ENCODE results near the gene ABCC5. TPM values are rescaled to one million over a fixed set of nuclear protein-coding genes. Genes with fewer than 3 reads are reported as not detected.
A peak's percentile ranks its signal among the peaks of the same experiment; 100 is the strongest.
"Not testable (repeated sequence)": the region's sequence is repeated elsewhere in the genome, so short reads cannot be mapped to it uniquely, and the experiment has no call there.

ABCC5 gene
- total RNA-seq, 1 donor from 2014 or later = 18.7 TPM

DNA sequence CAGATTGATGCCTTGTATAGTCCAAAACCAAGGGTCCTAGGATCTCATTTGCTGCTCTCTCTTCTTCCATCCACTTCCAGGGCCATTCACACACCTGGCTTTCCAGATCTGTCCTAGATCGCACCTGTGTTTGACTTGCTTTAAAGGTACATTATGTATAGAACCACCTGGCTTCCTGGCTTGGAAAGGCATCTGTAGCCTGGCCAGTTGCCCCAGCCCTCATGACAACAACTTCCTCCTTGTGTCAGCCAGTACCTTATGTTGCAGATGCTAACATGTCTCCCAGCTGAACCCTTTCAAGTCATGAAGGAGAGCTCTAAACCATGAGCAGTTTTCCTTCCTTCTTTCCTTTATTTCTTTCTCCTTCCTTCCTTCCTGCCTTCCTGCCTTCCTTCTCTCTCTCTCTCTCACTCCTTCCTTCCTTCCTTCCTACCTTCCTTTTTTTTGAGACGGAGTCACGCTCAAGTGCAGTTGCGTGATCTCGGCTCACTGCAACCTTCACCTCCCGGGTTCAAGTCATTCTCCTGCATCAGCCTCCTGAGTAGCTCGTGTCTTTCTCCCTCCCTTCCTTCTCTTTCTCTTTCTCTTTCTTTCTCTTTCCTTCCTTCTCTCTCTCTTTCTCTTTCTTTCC is 32.6 kb upstream of the ABCC5 start:
- FAIRE-seq = no peak
- DNase-seq (ENCODE audit: low read depth) = peak; percentile 8
- TF ChIP-seq, protein P1, sequence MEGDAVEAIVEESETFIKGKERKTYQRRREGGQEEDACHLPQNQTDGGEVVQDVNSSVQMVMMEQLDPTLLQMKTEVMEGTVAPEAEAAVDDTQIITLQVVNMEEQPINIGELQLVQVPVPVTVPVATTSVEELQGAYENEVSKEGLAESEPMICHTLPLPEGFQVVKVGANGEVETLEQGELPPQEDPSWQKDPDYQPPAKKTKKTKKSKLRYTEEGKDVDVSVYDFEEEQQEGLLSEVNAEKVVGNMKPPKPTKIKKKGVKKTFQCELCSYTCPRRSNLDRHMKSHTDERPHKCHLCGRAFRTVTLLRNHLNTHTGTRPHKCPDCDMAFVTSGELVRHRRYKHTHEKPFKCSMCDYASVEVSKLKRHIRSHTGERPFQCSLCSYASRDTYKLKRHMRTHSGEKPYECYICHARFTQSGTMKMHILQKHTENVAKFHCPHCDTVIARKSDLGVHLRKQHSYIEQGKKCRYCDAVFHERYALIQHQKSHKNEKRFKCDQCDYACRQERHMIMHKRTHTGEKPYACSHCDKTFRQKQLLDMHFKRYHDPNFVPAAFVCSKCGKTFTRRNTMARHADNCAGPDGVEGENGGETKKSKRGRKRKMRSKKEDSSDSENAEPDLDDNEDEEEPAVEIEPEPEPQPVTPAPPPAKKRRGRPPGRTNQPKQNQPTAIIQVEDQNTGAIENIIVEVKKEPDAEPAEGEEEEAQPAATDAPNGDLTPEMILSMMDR (IDR thresholded peaks at IDR 0.05; ENCODE audit: insufficient read depth, low read length, severe bottlenecking) = no peak
- Histone ChIP-seq H3K4me3 (ENCODE audit: low read depth, low read length) (no peak overlapping the region), H3K36me3 (ENCODE audit: control insufficient read depth, insufficient read depth, low read length) (no peaks in the 10 kb centered on the region), H3K27me3 (ENCODE audit: control insufficient read depth, insufficient read depth, low read length) (peaks cover 4% of the 10 kb centered on the region)

DNA sequence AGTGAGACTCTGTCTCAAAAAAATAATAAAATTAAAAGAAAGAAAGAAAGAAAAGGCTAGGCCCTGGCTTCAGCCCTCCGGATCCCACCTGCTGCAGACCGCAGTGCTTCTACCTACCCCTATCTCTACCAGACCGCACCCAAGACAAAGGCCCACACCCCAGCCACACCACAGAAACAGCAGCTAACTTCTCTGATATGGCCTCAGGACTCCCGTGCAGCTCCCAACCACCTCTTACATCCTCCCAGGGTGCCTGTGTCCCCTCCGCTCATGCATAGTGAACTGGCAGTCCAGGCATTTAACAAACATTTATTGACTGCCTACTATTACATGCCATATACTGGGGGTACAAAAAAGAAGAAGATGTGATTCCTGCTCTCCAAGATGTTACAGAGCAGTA is 28.3 kb upstream of the ABCC5 start:
- TF ChIP-seq, protein P1 (IDR thresholded peaks at IDR 0.05; ENCODE audit: insufficient read depth, low read length, severe bottlenecking) = no peak
- Histone ChIP-seq H3K27me3 (ENCODE audit: control insufficient read depth, insufficient read depth, low read length) (no peaks in the 10 kb centered on the region), H3K36me3 (ENCODE audit: control insufficient read depth, insufficient read depth, low read length) (no peaks in the 10 kb centered on the region), H3K4me3 (ENCODE audit: low read depth, low read length) (no peak overlapping the region)
- FAIRE-seq (no peak), DNase-seq (ENCODE audit: low read depth) (no peak)

DNA sequence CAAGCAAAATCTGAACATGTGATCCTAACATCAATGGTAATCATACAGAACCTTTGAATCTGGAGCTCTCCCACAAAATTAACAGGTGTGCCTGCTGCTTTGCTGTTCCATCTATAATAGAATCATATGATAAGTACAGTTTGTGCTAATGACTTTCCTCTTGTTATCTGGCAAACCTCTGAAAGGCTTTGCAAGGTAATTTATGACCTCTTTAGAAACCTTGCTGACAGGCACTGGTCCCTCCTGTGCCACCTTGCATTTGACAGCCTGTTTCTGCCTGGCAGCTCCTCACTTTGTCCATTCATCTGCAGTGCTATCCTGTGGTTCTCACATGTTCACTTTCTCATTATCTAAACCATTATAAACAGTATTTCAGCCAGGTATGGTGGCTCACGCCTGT is 24.9 kb upstream of the ABCC5 start:
- TF ChIP-seq, protein P1 (IDR thresholded peaks at IDR 0.05; ENCODE audit: insufficient read depth, low read length, severe bottlenecking) = no peak
- no peak overlapping the region for H3K4me3 ChIP-seq (ENCODE audit: low read depth, low read length)
- DNase-seq (ENCODE audit: low read depth) (no peak), FAIRE-seq (no peak)
- no peaks in the 10 kb centered on the region for H3K36me3 ChIP-seq (ENCODE audit: control insufficient read depth, insufficient read depth, low read length)
- no peaks in the 10 kb centered on the region for H3K27me3 ChIP-seq (ENCODE audit: control insufficient read depth, insufficient read depth, low read length)

DNA sequence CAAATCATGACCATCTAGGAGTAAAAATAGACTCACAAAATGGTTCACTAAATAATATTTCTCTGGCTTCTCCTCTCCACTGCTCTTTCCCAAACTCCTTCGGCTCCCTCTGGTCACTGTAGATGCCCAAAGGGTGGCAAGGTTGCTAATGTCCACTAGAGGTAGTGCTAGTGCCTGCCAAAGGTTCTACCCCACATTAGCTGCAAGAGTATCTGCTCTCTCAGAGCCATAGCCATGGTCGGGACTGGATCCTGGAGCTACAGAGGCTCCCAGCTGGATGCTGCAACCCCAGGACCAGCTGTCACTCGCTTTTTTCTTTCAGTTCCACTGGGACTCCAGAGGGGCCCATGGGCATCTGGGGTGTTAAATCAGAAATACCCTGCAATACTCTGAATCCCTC is 22.3 kb upstream of the ABCC5 start:
- Histone ChIP-seq H3K27me3 (ENCODE audit: control insufficient read depth, insufficient read depth, low read length) (no peaks in the 10 kb centered on the region), H3K4me3 (ENCODE audit: low read depth, low read length) (no peak overlapping the region), H3K36me3 (ENCODE audit: control insufficient read depth, insufficient read depth, low read length) (no peaks in the 10 kb centered on the region)
- TF ChIP-seq, protein P1 (IDR thresholded peaks at IDR 0.05; ENCODE audit: insufficient read depth, low read length, severe bottlenecking) = no peak
- FAIRE-seq (no peak), DNase-seq (ENCODE audit: low read depth) (no peak)

DNA sequence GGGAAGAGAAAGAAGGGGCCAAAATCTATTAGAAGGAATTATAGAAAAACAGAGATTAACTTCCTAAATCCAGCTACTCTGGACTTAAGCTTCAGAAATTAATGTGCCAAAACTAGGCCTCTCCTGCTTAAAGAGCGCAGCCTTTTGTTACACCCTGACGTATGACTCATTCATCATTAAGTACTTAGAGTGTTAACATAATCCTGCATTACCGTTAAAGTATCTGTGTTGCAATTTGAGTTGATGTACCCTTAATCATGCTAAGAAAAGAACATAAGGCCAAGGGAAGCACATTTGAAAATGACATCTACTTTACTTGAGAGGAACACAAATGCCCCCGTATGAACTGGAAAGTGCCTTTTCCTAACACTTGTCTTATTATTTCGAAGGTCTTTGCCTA is 21.7 kb upstream of the ABCC5 start:
- FAIRE-seq (no peak), DNase-seq (ENCODE audit: low read depth) (peak; percentile 92)
- TF ChIP-seq, protein P1 (IDR thresholded peaks at IDR 0.05; ENCODE audit: insufficient read depth, low read length, severe bottlenecking) = no peak
- no peaks in the 10 kb centered on the region for H3K27me3 ChIP-seq (ENCODE audit: control insufficient read depth, insufficient read depth, low read length)
- H3K36me3 ChIP-seq (ENCODE audit: control insufficient read depth, insufficient read depth, low read length) = no peaks in the 10 kb centered on the region
- no peak overlapping the region for H3K4me3 ChIP-seq (ENCODE audit: low read depth, low read length)

DNA sequence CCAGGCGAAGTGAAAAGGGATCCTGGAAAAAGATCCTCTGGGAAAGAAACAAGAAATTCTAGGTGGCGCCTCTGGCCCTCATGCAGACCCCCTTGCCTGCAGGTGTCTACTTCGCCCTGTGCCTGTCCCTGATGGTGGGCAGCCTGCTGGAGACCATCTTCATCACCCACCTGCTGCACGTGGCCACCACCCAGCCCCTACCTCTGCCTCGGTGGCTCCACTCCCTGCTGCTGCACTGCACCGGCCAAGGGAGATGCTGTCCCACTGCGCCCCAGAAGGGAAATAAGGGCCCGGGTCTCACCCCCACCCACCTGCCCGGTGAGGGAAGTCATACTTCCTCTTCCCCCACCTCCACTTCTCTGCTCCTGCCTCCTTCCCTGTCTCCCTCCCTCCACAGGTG is 20.6 kb upstream of the ABCC5 start:
- FAIRE-seq; H3K4me3 ChIP-seq (ENCODE audit: low read depth, low read length); DNase-seq (ENCODE audit: low read depth); H3K27me3 ChIP-seq (ENCODE audit: control insufficient read depth, insufficient read depth, low read length); H3K36me3 ChIP-seq (ENCODE audit: control insufficient read depth, insufficient read depth, low read length): not testable (repeated sequence)

Measured in bronchial epithelial cell (primary cell).